Measurements from ENCODE around the gene UTP3. TPM values are rescaled to one million over a fixed set of nuclear protein-coding genes. Genes with fewer than 3 reads are reported as not detected.
"Not testable (repeated sequence)": the region's sequence is repeated elsewhere in the genome, so short reads cannot be mapped to it uniquely, and the experiment has no call there.

UTP3 gene
- total RNA-seq, 4 donors from 2014 or later: 12.4 to 17.7 (median 15.5) TPM

DNA sequence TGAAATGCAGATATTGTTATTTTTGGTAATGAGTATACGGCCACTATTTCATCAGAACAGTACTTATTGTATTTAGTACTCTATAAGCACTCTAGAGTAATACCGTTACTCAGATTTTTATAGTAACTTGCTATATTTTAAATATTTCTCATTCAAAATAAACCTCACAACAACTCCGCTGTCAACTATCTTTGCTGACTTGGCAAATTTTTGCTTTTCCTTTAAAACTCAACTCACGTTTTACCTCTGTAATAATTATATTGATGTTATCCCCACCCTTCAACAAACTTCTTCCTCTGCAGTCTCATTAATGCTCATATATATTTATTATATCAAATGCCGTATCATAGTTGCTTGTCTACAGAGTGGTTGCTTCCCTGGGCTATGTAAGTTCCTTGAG is 31.0 kb upstream of the UTP3 start:
- H3K9me3 ChIP-seq: no peaks in the 10 kb centered on the region
- intact Hi-C loops (cut with DNase I): no loop called here
- H3K4me1 ChIP-seq: no peaks in the 10 kb centered on the region
- no peaks in the 10 kb centered on the region for H3K36me3 ChIP-seq
- 84% methylated on average over 5 of the region's 5 CpGs for WGBS, 2 donors
- H3K4me3 ChIP-seq (replicated peaks in 1 of 3): no peak overlapping the region
- DNase-seq: no peak
- TF ChIP-seq, protein P1, sequence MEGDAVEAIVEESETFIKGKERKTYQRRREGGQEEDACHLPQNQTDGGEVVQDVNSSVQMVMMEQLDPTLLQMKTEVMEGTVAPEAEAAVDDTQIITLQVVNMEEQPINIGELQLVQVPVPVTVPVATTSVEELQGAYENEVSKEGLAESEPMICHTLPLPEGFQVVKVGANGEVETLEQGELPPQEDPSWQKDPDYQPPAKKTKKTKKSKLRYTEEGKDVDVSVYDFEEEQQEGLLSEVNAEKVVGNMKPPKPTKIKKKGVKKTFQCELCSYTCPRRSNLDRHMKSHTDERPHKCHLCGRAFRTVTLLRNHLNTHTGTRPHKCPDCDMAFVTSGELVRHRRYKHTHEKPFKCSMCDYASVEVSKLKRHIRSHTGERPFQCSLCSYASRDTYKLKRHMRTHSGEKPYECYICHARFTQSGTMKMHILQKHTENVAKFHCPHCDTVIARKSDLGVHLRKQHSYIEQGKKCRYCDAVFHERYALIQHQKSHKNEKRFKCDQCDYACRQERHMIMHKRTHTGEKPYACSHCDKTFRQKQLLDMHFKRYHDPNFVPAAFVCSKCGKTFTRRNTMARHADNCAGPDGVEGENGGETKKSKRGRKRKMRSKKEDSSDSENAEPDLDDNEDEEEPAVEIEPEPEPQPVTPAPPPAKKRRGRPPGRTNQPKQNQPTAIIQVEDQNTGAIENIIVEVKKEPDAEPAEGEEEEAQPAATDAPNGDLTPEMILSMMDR (IDR thresholded peaks at IDR 0.05): no peak
- no peak for TF ChIP-seq POLR2A (IDR thresholded peaks at IDR 0.05)
- no peak overlapping the region for H3K27ac ChIP-seq
- no peaks in the 10 kb centered on the region for H3K27me3 ChIP-seq

DNA sequence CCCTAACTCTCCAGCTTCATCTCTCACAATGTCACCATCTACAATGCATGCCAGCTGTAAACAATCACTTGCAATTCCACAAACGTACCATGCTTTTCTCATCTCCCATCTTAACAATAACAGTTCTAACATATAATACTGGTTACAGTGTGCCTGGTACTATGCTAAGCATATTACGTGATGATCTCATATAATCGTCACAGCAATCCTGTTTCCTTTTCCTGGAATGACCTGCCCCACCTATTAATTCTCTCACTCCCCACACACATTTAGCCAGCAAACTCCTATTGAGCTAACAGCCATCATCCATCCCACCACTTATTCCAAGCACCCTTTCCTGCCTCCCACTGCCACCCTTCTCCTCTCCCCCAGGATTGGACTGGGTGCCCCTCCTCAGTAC is 29.9 kb upstream of the UTP3 start:
- WGBS, 2 donors: 72 to 74% methylated on average over 3 of the region's 3 CpGs
- no peaks in the 10 kb centered on the region for H3K27me3 ChIP-seq
- H3K36me3 ChIP-seq: no peaks in the 10 kb centered on the region
- H3K9me3 ChIP-seq: no peaks in the 10 kb centered on the region
- H3K4me3 ChIP-seq (replicated peaks in 1 of 3): no peak overlapping the region
- intact Hi-C loops (cut with DNase I): no loop called here
- DNase-seq: no peak
- no peak for TF ChIP-seq POLR2A (IDR thresholded peaks at IDR 0.05)
- TF ChIP-seq, protein P1 (IDR thresholded peaks at IDR 0.05): no peak
- H3K4me1 ChIP-seq: no peaks in the 10 kb centered on the region
- no peak overlapping the region for H3K27ac ChIP-seq

DNA sequence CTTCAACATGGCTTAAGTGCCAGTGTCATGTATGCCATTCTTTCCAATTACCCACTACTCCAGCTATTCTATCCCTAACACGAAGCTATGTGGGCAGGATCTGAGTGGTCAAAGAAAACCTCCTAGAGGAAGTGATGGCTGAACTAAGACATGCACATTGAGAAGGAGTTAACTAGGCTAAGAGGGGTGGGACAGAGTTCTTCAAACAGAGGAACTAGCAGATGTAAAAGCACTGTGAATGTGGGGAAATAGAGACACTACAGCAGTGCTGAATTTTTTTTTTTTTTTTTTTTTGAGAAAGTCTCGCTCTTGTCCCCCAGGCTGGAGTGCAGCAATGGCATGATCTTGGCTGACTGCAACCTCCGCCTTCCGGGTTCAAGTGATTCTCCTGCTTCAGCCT is 28.2 kb upstream of the UTP3 start:
- Histone ChIP-seq H3K36me3 (no peaks in the 10 kb centered on the region), H3K27ac (no peak overlapping the region), H3K4me1 (no peaks in the 10 kb centered on the region), H3K4me3 (replicated peaks in 1 of 3) (no peak overlapping the region), H3K9me3 (no peaks in the 10 kb centered on the region), H3K27me3 (no peaks in the 10 kb centered on the region)
- 86 to 93% methylated on average over 4 of the region's 4 CpGs for WGBS, 2 donors
- intact Hi-C loops (cut with DNase I): no loop called here
- DNase-seq: no peak
- TF ChIP-seq, protein P1 (IDR thresholded peaks at IDR 0.05): no peak
- TF ChIP-seq POLR2A (IDR thresholded peaks at IDR 0.05): no peak

DNA sequence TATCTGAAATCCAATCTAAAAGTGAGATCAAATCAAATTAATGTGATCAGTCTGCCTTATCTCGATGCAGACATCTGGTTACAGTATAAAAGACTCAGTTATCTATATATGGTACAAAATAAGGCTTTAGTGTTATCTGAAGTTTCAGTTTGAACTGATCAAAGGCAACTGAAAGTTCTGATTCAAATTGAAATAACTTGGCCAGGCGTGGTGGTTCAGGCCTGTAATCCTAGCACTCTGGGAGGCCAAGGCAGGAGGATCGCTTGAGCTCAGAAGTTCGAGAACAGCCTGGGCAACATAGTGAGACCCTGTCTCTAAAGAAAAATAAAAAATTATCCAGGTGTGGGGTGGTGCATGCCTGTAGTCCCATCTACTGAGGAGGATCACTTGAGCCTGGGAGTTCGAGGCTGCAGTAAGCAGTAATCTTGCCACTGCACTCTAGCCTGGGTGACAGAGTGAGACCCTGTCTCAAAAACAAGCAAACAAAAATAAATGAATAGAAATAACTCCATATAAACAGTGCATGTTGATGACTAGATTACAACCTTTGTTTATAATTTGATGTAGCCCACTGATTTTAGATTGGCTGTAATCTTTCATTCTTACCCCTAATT is 26.9 kb upstream of the UTP3 start:
- 91 to 93% methylated on average over 5 of the region's 5 CpGs for WGBS, 2 donors
- H3K27ac ChIP-seq; H3K36me3 ChIP-seq; H3K4me3 ChIP-seq (replicated peaks in 1 of 3); intact Hi-C loops (cut with DNase I); H3K4me1 ChIP-seq; H3K9me3 ChIP-seq; DNase-seq; H3K27me3 ChIP-seq: not testable (repeated sequence)

DNA sequence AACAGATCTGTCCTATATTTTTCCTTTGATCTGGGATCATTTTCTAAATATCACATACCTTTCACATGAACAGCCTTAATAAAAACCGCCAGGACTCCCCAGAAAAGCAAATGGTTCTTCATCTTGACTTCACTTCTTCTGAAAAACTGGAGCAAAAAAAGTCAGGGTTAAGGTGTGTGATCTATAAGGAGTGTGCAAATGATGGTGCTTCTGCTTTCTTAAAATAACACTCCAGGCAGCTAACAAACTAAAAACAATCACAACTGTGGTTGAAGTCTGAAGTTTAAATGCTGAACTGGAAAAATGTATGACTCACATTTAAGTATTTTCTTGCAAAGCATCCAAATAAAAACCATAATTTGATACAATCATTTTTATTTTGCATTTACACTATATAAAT is 22.0 kb upstream of the UTP3 start, which contains the start of gene JCHAIN:
TSS of gene JCHAIN (minus strand) at position 140 of the 400 bp plus-strand sequence. CDS start at position 122, 18 bp downstream.
- Histone ChIP-seq H3K4me1 (no peaks in the 10 kb centered on the region), H3K9me3 (no peaks in the 10 kb centered on the region), H3K36me3 (no peaks in the 10 kb centered on the region), H3K27me3 (no peaks in the 10 kb centered on the region), H3K4me3 (replicated peaks in 1 of 3) (no peak within 1 kb of the TSS), H3K27ac (no peak within 1 kb of the TSS)
- TF ChIP-seq POLR2A (IDR thresholded peaks at IDR 0.05): no peak
- TF ChIP-seq, protein P1 (IDR thresholded peaks at IDR 0.05): no peak
- 83 to 87% methylated on average over 1 of the region's 1 CpG for WGBS, 2 donors
- intact Hi-C loops (cut with DNase I): no loop called here
- DNase-seq: no peak

Measured in thyroid gland (tissue), 4 donors.